CD4-positive, CD25-positive, alpha-beta regulatory T cell (primary cell): ENCODE measurements around the gene YTHDF2. TPM values are rescaled to one million over a fixed set of nuclear protein-coding genes. Genes with fewer than 3 reads are reported as not detected.
"Not testable (repeated sequence)": the region's sequence is repeated elsewhere in the genome, so short reads cannot be mapped to it uniquely, and the experiment has no call there.

ENCODE experiments used
- ATAC-seq, 2 donors: fragments of 150-1000 bp; cut with Tn5 transposase; one replicate each; pipeline ENCODE4 v1.10.0; 2021; ENCODE audit warnings: low read depth in 2 of 2, moderate number of reproducible peaks in 2 of 2, moderate library complexity in 1 of 2
- DNase-seq, 3 donors: peaks; one replicate each; pipeline versions ENCODE4 v3.0.0 to v3.0.0-alpha.2; 2012 to 2022; ENCODE audit warnings: mixed read lengths in 1 of 3
- H3K27ac ChIP-seq: one replicate; pipeline ENCODE4 v1.7.0; 2013; ENCODE audit warnings: mild to moderate bottlenecking, low read length; ENCODE audit not compliant: insufficient read depth, poor library complexity, severe bottlenecking
- H3K27me3 ChIP-seq: one replicate; pipeline ENCODE4 v1.7.0; 2013; ENCODE audit warnings: low read length; ENCODE audit not compliant: control insufficient read depth, insufficient read depth
- H3K36me3 ChIP-seq: one replicate; pipeline ENCODE4 v1.7.0; 2013; ENCODE audit warnings: mild to moderate bottlenecking, low read length, moderate library complexity; ENCODE audit not compliant: control insufficient read depth, insufficient read depth
- H3K4me1 ChIP-seq: 2 replicates; pipeline ENCODE4 v1.7.0; 2013; ENCODE audit warnings: mild to moderate bottlenecking, low read length; ENCODE audit not compliant: insufficient read depth, control insufficient read depth, poor library complexity, severe bottlenecking
- H3K4me3 ChIP-seq: one replicate; pipeline ENCODE4 v1.7.0; 2013; ENCODE audit warnings: low read depth, mild to moderate bottlenecking, low read length, moderate library complexity
- H3K9me3 ChIP-seq, 2 experiments: 1 replicate in 1 of 2; 2 replicates in 1 of 2; pipeline ENCODE4 v1.7.0; 2013; ENCODE audit warnings: low read length in 2 of 2, mild to moderate bottlenecking in 1 of 2, moderate library complexity in 1 of 2; ENCODE audit not compliant: control insufficient read depth in 2 of 2
- H3K27ac Mint-ChIP-seq, 3 donors: one replicate each; pipeline ENCODE4 v1.8.0; 2020 to 2022; ENCODE audit warnings: mild to moderate bottlenecking in 3 of 3, mixed read lengths in 3 of 3, moderate library complexity in 2 of 3
- H3K27me3 Mint-ChIP-seq: one replicate; pipeline ENCODE4 v1.8.0; 2022; ENCODE audit warnings: mild to moderate bottlenecking, mixed read lengths
- H3K36me3 Mint-ChIP-seq: one replicate; pipeline ENCODE4 v1.8.0; 2020; ENCODE audit warnings: mixed read lengths
- H3K4me1 Mint-ChIP-seq, 4 donors: one replicate each; pipeline ENCODE4 v1.8.0; 2020 to 2022; ENCODE audit warnings: mixed read lengths in 4 of 4, mild to moderate bottlenecking in 1 of 4
- H3K4me3 Mint-ChIP-seq, 4 donors: one replicate each; pipeline ENCODE4 v1.8.0; 2020 to 2022; ENCODE audit warnings: mild to moderate bottlenecking in 4 of 4, mixed read lengths in 4 of 4, moderate library complexity in 3 of 4
- H3K9me3 Mint-ChIP-seq, 7 donors: one replicate each; pipeline ENCODE4 v1.8.0; 2020 to 2022; ENCODE audit warnings: mixed read lengths in 7 of 7, mild to moderate bottlenecking in 3 of 7, moderate library complexity in 2 of 7
- polyA plus RNA-seq, 4 donors: library from polyadenylated mRNA; unstranded; fragments of 300-500 nt; fragmentation: Illumina TruSeq; gene quantifications; one replicate each; pipeline ENCODE4 v1.2.3, GENCODE V29; 2021
- total RNA-seq: library from RNA; stranded (reverse); gene quantifications from one replicate; pipeline ENCODE4 v1.2.3, GENCODE V29; 2022

The YTHDF2 gene
- total RNA-seq, result 81.9 TPM
- 100 to 1,000 TPM; 107 to 145 (median 132) TPM for polyA plus RNA-seq

- Mint-ChIP-seq H3K9me3 (no peaks in the 10 kb centered on the region), H3K27me3 (peaks cover 10% of the 10 kb centered on the region), H3K27ac (peak within 1 kb of the TSS; percentile 94 to 95 (median 94)), H3K4me3 (peak within 1 kb of the TSS; percentile 93 to 100 (median 98)), H3K36me3 (peaks cover 11% of the 10 kb centered on the region), H3K4me1 (peaks cover 17 to 41% (median 29%) of the 10 kb centered on the region in 4 donors)
- peak within 1 kb of the TSS; percentile 85 for H3K4me3 ChIP-seq
- peak within 1 kb of the TSS; percentile 90 for H3K27ac ChIP-seq
- ATAC-seq, result peak; percentile 97 to 98
- H3K36me3 ChIP-seq, result peaks cover 35% of the 10 kb centered on the region
- H3K9me3 ChIP-seq, result no peaks in the 10 kb centered on the region
- H3K27me3 ChIP-seq, result no peaks in the 10 kb centered on the region
- peak; percentile 95 to 99 (median 98) for DNase-seq
- H3K4me1 ChIP-seq, result peaks cover 45% of the 10 kb centered on the region
Measured at GRCh38 chr1:28736450-28737306, at the start of gene YTHDF2. Gene YTHDF2 (plus strand): TSS chr1:28736940. CDS start chr1:28737121, 181 bp downstream.

DNA sequence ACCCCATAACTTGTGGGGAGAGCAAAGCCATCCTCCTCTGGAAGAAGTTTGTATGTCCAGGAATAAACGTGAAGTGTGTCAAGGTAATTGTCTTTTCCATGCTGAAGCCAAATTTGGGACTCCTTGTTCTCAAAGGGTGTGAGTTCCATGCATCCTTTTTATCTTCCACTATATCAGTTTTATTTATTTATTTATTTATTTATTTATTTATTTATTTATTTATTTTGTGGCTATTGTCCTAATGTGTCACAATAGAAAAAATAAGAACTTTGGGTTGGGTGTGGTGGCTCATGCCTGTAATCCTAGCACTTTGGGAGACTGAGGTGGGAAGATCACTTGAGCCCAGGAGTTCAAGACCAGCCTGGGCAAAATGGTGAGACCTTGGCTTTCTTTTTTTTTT is 45.1 kb upstream of the YTHDF2 start:
- not testable (repeated sequence) for H3K9me3 ChIP-seq, H3K27me3 ChIP-seq, H3K27ac Mint-ChIP-seq, H3K4me3 Mint-ChIP-seq, H3K4me1 ChIP-seq, H3K27me3 Mint-ChIP-seq, ATAC-seq, H3K4me3 ChIP-seq, H3K9me3 Mint-ChIP-seq, DNase-seq, H3K27ac ChIP-seq
- Mint-ChIP-seq H3K36me3 (peaks cover 18% of the 10 kb centered on the region), H3K4me1 (peaks cover 0 to 12% (median 5%) of the 10 kb centered on the region in 4 donors)
- H3K36me3 ChIP-seq, result peaks cover 34% of the 10 kb centered on the region

GRCh38 chr1:28703629-28704028 is 33.1 kb upstream of the YTHDF2 start:
- H3K4me1 Mint-ChIP-seq, result peaks cover 0 to 7% (median 5%) of the 10 kb centered on the region in 4 donors
- no peak for ATAC-seq
- Histone ChIP-seq H3K4me1 (no peaks in the 10 kb centered on the region), H3K27me3 (no peaks in the 10 kb centered on the region), H3K9me3 (no peaks in the 10 kb centered on the region), H3K27ac (no peak overlapping the region), H3K4me3 (no peak overlapping the region), H3K36me3 (peaks cover 50% of the 10 kb centered on the region)
- H3K4me3 Mint-ChIP-seq, result no peak overlapping the region
- no peak for DNase-seq
- no peak overlapping the region for H3K27ac Mint-ChIP-seq
- H3K27me3 Mint-ChIP-seq, result no peaks in the 10 kb centered on the region
- H3K9me3 Mint-ChIP-seq, result no peaks in the 10 kb centered on the region
- H3K36me3 Mint-ChIP-seq, result peaks cover 30% of the 10 kb centered on the region

- Mint-ChIP-seq H3K27ac (no peak overlapping the region), H3K27me3 (no peaks in the 10 kb centered on the region), H3K4me1 (peaks cover 0 to 6% (median 0%) of the 10 kb centered on the region in 4 donors), H3K4me3 (no peak overlapping the region), H3K9me3 (no peaks in the 10 kb centered on the region), H3K36me3 (peaks cover 18% of the 10 kb centered on the region)
- no peak for DNase-seq
- H3K27ac ChIP-seq, result no peak overlapping the region
- H3K4me3 ChIP-seq, result no peak overlapping the region
- H3K36me3 ChIP-seq, result peaks cover 31% of the 10 kb centered on the region
- no peaks in the 10 kb centered on the region for H3K9me3 ChIP-seq
- H3K4me1 ChIP-seq, result no peaks in the 10 kb centered on the region
- no peak for ATAC-seq
- no peaks in the 10 kb centered on the region for H3K27me3 ChIP-seq
Measured at GRCh38 chr1:28716336-28716735, 20.4 kb upstream of the YTHDF2 start.

GRCh38 chr1:28718166-28718565 is 18.6 kb upstream of the YTHDF2 start:
- DNase-seq (no peak), ATAC-seq (no peak)
- Histone ChIP-seq H3K4me1 (no peaks in the 10 kb centered on the region), H3K27me3 (no peaks in the 10 kb centered on the region), H3K36me3 (peaks cover 19% of the 10 kb centered on the region), H3K27ac (no peak overlapping the region), H3K9me3 (no peaks in the 10 kb centered on the region), H3K4me3 (no peak overlapping the region)
- H3K9me3 Mint-ChIP-seq, result no peaks in the 10 kb centered on the region
- no peak overlapping the region for H3K27ac Mint-ChIP-seq
- peaks cover 13% of the 10 kb centered on the region for H3K36me3 Mint-ChIP-seq
- H3K4me1 Mint-ChIP-seq, result peaks cover 0 to 6% (median 0%) of the 10 kb centered on the region in 4 donors
- H3K27me3 Mint-ChIP-seq, result no peaks in the 10 kb centered on the region
- no peak overlapping the region for H3K4me3 Mint-ChIP-seq

DNA sequence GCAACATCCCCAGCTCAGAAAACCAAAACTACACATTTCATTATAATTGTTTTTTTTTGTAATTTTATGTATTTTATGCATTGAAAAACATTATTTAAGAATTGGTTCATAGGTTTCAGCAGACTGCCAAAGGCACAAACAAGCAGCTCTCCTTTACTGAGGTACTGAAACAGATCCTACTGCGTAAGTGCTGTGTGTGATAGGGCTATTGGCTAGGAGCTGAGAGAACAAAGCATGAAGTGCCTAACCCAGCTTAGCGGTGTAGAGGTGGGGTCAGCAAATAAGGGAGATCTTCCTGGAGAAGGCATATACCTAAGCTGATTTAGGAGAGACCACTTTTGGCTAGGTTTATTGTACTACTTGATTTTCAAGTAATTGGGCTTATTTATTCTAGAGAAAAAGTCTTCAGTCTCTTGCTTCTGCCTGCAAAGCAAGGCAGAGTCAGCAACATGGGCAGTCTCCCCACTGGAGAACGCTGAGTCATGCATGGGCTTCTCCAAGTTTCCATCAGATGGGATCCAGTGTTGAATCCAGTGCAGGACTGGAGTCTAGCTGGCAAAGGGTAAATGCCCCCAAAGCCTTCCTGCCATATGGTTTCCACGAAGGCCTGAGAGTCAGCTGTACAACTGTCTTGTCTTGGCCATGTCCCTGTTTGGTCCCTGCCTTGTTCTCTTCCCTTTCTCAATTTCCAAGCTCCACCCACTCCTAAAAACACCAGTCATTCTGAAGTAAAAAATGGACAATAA is 18.0 kb upstream of the YTHDF2 start:
- peaks cover 13% of the 10 kb centered on the region for H3K36me3 Mint-ChIP-seq
- Histone ChIP-seq H3K4me1 (no peaks in the 10 kb centered on the region), H3K27me3 (no peaks in the 10 kb centered on the region), H3K4me3 (no peak overlapping the region), H3K27ac (no peak overlapping the region), H3K36me3 (peaks cover 13% of the 10 kb centered on the region), H3K9me3 (no peaks in the 10 kb centered on the region)
- H3K9me3 Mint-ChIP-seq, result no peaks in the 10 kb centered on the region
- ATAC-seq, result no peak
- H3K4me1 Mint-ChIP-seq, result peaks cover 0 to 6% (median 0%) of the 10 kb centered on the region in 4 donors
- H3K27me3 Mint-ChIP-seq, result no peaks in the 10 kb centered on the region
- no peak overlapping the region for H3K4me3 Mint-ChIP-seq
- H3K27ac Mint-ChIP-seq, result peak overlapping the region in 2 of 3 donors; percentile 29 to 60
- no peak for DNase-seq

- H3K27ac Mint-ChIP-seq, result peak overlapping the region in 2 of 3 donors; percentile 29 to 60
- peaks cover 8% of the 10 kb centered on the region for H3K36me3 Mint-ChIP-seq
- Histone ChIP-seq H3K4me1 (no peaks in the 10 kb centered on the region), H3K27me3 (no peaks in the 10 kb centered on the region), H3K36me3 (peaks cover 8% of the 10 kb centered on the region), H3K4me3 (no peak overlapping the region), H3K27ac (no peak overlapping the region), H3K9me3 (no peaks in the 10 kb centered on the region)
- H3K9me3 Mint-ChIP-seq, result no peaks in the 10 kb centered on the region
- peaks cover 0 to 6% (median 0%) of the 10 kb centered on the region in 4 donors for H3K4me1 Mint-ChIP-seq
- ATAC-seq, result no peak
- H3K27me3 Mint-ChIP-seq, result no peaks in the 10 kb centered on the region
- no peak overlapping the region for H3K4me3 Mint-ChIP-seq
- no peak for DNase-seq
Measured at GRCh38 chr1:28719332-28719619, 17.5 kb upstream of the YTHDF2 start.
